Keratinocyte (primary cell): ENCODE data around the gene DPH1. TPM values are rescaled to one million over a fixed set of nuclear protein-coding genes. Genes with fewer than 3 reads are reported as not detected.

Experiments
- DNase-seq: peaks from one replicate; pipeline ENCODE4 v3.0.0-alpha.2; 2011; ENCODE audit warnings: low read depth, missing footprints, low spot score
- FAIRE-seq: peaks from 2 replicates; lab custom pipeline; 2011; peaks lifted over from hg19 to GRCh38; lab: Jason Lieb, UNC
- H2AFZ ChIP-seq: 2 replicates; pipeline ENCODE4 v1.6.0; 2012; ENCODE audit warnings: low read length, control low read depth, inconsistent platforms; ENCODE audit not compliant: control insufficient read depth
- H3K27ac ChIP-seq: 2 replicates; pipeline ENCODE4 v1.5.1; 2011; ENCODE audit warnings: low read length; ENCODE audit not compliant: control insufficient read depth, insufficient read depth
- H3K27me3 ChIP-seq: 3 replicates; pipeline ENCODE4 v1.6.0; 2011; ENCODE audit warnings: low read length; ENCODE audit not compliant: control insufficient read depth, insufficient read depth; ENCODE audit errors: extremely low read depth
- H3K36me3 ChIP-seq, 2 experiments: 2 replicates in 1 of 2; 3 replicates in 1 of 2; pipeline ENCODE4 v1.5.1; 2011; ENCODE audit warnings: low read length in 2 of 2, mild to moderate bottlenecking in 1 of 2; ENCODE audit not compliant: control insufficient read depth in 2 of 2, insufficient read depth in 2 of 2; ENCODE audit errors: extremely low read depth in 1 of 2
- H3K4me1 ChIP-seq: 3 replicates; pipeline ENCODE4 v1.5.1; 2011; ENCODE audit warnings: low read length; ENCODE audit not compliant: control insufficient read depth, insufficient read depth; ENCODE audit errors: extremely low read depth
- H3K4me2 ChIP-seq: 3 replicates; pipeline ENCODE4 v1.6.0; 2011; ENCODE audit warnings: low read depth, low read length; ENCODE audit not compliant: control insufficient read depth, insufficient read depth; ENCODE audit errors: extremely low read depth
- H3K4me3 ChIP-seq, 3 experiments: fragments of 200-600 bp in 1 of 3; sonication (generic) in 1 of 3; 2 replicates in 2 of 3; 3 replicates in 1 of 3; pipeline ENCODE4 v1.5.1; 2011 to 2016; ENCODE audit warnings: low read length in 3 of 3, mild to moderate bottlenecking in 3 of 3, control low read depth in 2 of 3, inconsistent platforms in 1 of 3, low read depth in 1 of 3, mixed read lengths in 1 of 3, mixed run types in 1 of 3, moderate library complexity in 1 of 3; ENCODE audit not compliant: control insufficient read depth in 2 of 3, insufficient read depth in 2 of 3; ENCODE audit errors: extremely low read depth in 1 of 3
- H3K79me2 ChIP-seq: 2 replicates; pipeline ENCODE4 v1.6.0; 2012; ENCODE audit warnings: low read length; ENCODE audit not compliant: control insufficient read depth, insufficient read depth
- H3K9ac ChIP-seq: 3 replicates; pipeline ENCODE4 v1.6.0; 2011; ENCODE audit warnings: low read length; ENCODE audit not compliant: control insufficient read depth, insufficient read depth; ENCODE audit errors: extremely low read depth
- H3K9me1 ChIP-seq: 3 replicates; pipeline ENCODE4 v1.6.0; 2011; ENCODE audit warnings: low read length; ENCODE audit not compliant: control insufficient read depth, insufficient read depth; ENCODE audit errors: extremely low read depth
- H3K9me3 ChIP-seq: 2 replicates; pipeline ENCODE4 v1.5.1; 2012; ENCODE audit warnings: low read depth, low read length; ENCODE audit not compliant: control insufficient read depth
- H4K20me1 ChIP-seq: 3 replicates; pipeline ENCODE4 v1.6.0; 2011; ENCODE audit warnings: low read length; ENCODE audit not compliant: control insufficient read depth, insufficient read depth; ENCODE audit errors: extremely low read depth
- EZH2 ChIP-seq: IDR thresholded peaks from one replicate; pipeline ENCODE4 v1.6.1; 2012; ENCODE audit warnings: inconsistent platforms, mild to moderate bottlenecking, low read length, moderate library complexity
- dilution Hi-C: fragments of 300-500 bp; cut with MboI; formaldehyde crosslinking; loops from one replicate; pipeline ENCODE4 v1.7.0; 2020; ENCODE audit warnings: low sequenced_read_pairs; ENCODE audit not compliant: extremely low pct_ligation_motif_present
- polyA plus RNA-seq, 5 experiments: library from polyadenylated mRNA; depleted of rRNA in 3 of 5; stranded (reverse) in 3 of 5; stranded (forward) in 1 of 5; unstranded in 1 of 5; fragments of >200 nt; gene quantifications; 1 replicate in 1 of 5; 2 replicates in 3 of 5; 3 replicates in 1 of 5; pipeline versions ENCODE4 v1.2.1 to v1.2.3, GENCODE V29; 2011 to 2012; ENCODE audit warnings: missing spikeins in 2 of 5, low read depth in 1 of 5, low replicate concordance in 1 of 5
- TF ChIP-seq, protein P1 (sequence below), 3 experiments: IDR thresholded peaks in 1 of 3; conservative IDR thresholded peaks in 1 of 3; optimal IDR thresholded peaks in 1 of 3; 2 replicates in 2 of 3; 3 replicates in 1 of 3; pipeline versions ENCODE3 to v1.5.1; 2011; ENCODE audit warnings: low read length in 3 of 3, mild to moderate bottlenecking in 3 of 3, moderate library complexity in 2 of 3, control low read depth in 1 of 3, inconsistent platforms in 1 of 3; ENCODE audit not compliant: insufficient read depth in 2 of 3; ENCODE audit errors: extremely low read depth in 1 of 3

Gene DPH1
- polyA plus RNA-seq, 1 donor (not counting 4 experiments of a cell fraction or from before 2014, with no cell fraction given) = 18.9 TPM

- Histone ChIP-seq H2AFZ (no peak overlapping the region), H3K9me1 (no peaks in the 10 kb centered on the region), H3K27ac (no peak overlapping the region), H3K79me2 (peaks cover 5% of the 10 kb centered on the region), H3K4me1 (peaks cover 14% of the 10 kb centered on the region), H3K4me3 (no peak overlapping the region), H3K36me3 (peaks cover 4 to 7% of the 10 kb centered on the region in 2 experiments), H3K9ac (no peak overlapping the region), H3K9me3 (no peaks in the 10 kb centered on the region), H3K4me2 (no peak overlapping the region), H3K27me3 (peaks cover 7% of the 10 kb centered on the region), H4K20me1 (peaks cover 4% of the 10 kb centered on the region)
- dilution Hi-C loops = no loop called here
- FAIRE-seq (no peak), DNase-seq (no peak)
- TF ChIP-seq, protein P1, sequence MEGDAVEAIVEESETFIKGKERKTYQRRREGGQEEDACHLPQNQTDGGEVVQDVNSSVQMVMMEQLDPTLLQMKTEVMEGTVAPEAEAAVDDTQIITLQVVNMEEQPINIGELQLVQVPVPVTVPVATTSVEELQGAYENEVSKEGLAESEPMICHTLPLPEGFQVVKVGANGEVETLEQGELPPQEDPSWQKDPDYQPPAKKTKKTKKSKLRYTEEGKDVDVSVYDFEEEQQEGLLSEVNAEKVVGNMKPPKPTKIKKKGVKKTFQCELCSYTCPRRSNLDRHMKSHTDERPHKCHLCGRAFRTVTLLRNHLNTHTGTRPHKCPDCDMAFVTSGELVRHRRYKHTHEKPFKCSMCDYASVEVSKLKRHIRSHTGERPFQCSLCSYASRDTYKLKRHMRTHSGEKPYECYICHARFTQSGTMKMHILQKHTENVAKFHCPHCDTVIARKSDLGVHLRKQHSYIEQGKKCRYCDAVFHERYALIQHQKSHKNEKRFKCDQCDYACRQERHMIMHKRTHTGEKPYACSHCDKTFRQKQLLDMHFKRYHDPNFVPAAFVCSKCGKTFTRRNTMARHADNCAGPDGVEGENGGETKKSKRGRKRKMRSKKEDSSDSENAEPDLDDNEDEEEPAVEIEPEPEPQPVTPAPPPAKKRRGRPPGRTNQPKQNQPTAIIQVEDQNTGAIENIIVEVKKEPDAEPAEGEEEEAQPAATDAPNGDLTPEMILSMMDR (optimal IDR thresholded peaks at IDR 0.05 in 1 of 3, IDR thresholded peaks at IDR 0.05 in 1 of 3, conservative IDR thresholded peaks at IDR 0.05 in 1 of 3; ENCODE audit: extremely low read depth in 1 of 3, insufficient read depth in 2 of 3, low read length in 3 of 3) = no peak
- no peak for TF ChIP-seq EZH2
These were observed 27.3 kb downstream of the DPH1 start for GRCh38 chr17:2057175-2057759.

- H3K36me3 ChIP-seq = peaks cover 4 to 9% of the 10 kb centered on the region in 2 experiments
- no peaks in the 10 kb centered on the region for H3K9me1 ChIP-seq
- no peak overlapping the region for H3K4me2 ChIP-seq
- H3K9ac ChIP-seq = no peak overlapping the region
- H3K27ac ChIP-seq = no peak overlapping the region
- no peak for TF ChIP-seq EZH2
- TF ChIP-seq, protein P1 (optimal IDR thresholded peaks at IDR 0.05 in 1 of 3, IDR thresholded peaks at IDR 0.05 in 1 of 3, conservative IDR thresholded peaks at IDR 0.05 in 1 of 3; ENCODE audit: extremely low read depth in 1 of 3, insufficient read depth in 2 of 3, low read length in 3 of 3) = no peak
- H3K79me2 ChIP-seq = peaks cover 5% of the 10 kb centered on the region
- H3K27me3 ChIP-seq = peaks cover 7% of the 10 kb centered on the region
- FAIRE-seq (no peak), DNase-seq (no peak)
- dilution Hi-C loops = no loop called here
- no peaks in the 10 kb centered on the region for H3K9me3 ChIP-seq
- H3K4me3 ChIP-seq = no peak overlapping the region
- H3K4me1 ChIP-seq = peaks cover 14% of the 10 kb centered on the region
- H4K20me1 ChIP-seq = peaks cover 4% of the 10 kb centered on the region
- H2AFZ ChIP-seq = no peak overlapping the region
These were observed 28.0 kb downstream of the DPH1 start for GRCh38 chr17:2057760-2058585.
